HG03342 (cell line): ENCODE measurements around the gene FAM181B.

Experiments
- ATAC-seq: cut with Tn5 transposase; IDR thresholded peaks from one replicate; pipeline ENCODE4 v1.9.1; 2021; ENCODE audit warnings: mild to moderate bottlenecking, moderate library complexity; ENCODE audit not compliant: unreplicated experiment

Gene FAM181B

GRCh38 chr11:82733444-82734119 is at the start of gene FAM181B:
Gene FAM181B (minus strand): TSS chr11:82733864. CDS start chr11:82733729, 135 bp downstream.
- ATAC-seq, result no peak

- no peak for ATAC-seq
Measured at GRCh38 chr11:82782825-82783374, 49.2 kb upstream of the FAM181B start.

GRCh38 chr11:82778776-82779175 is 45.1 kb upstream of the FAM181B start:
- ATAC-seq, result no peak

- ATAC-seq, result no peak
Measured at GRCh38 chr11:82776377-82776776, 42.7 kb upstream of the FAM181B start.

- peak; percentile 100 for ATAC-seq
Measured at GRCh38 chr11:82775736-82776346, 42.2 kb upstream of the FAM181B start.

DNA sequence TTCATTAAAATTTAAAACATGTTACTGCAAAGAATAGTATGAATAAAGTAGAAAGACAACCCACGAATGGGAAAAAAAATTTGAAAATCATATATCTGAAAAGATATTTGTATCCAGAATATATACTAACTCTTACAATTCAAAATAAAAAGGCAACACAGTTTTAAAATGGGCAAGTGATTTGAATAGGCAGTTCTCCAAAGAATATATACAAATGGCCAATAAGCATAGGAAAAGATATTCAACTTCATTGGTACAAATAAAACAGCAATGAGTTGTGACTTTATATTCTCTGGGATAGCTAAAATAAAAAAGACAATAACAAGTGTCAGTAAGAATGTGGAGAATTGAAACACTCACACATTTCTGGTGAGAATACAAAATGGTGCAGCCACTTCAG is 41.6 kb upstream of the FAM181B start:
- ATAC-seq, result no peak

- ATAC-seq, result no peak
Measured at GRCh38 chr11:82771781-82772180, 38.1 kb upstream of the FAM181B start.

- ATAC-seq, result no peak
Measured at GRCh38 chr11:82767123-82767522, 33.5 kb upstream of the FAM181B start.

- ATAC-seq, result no peak
Measured at GRCh38 chr11:82765466-82766034, 31.9 kb upstream of the FAM181B start.

DNA sequence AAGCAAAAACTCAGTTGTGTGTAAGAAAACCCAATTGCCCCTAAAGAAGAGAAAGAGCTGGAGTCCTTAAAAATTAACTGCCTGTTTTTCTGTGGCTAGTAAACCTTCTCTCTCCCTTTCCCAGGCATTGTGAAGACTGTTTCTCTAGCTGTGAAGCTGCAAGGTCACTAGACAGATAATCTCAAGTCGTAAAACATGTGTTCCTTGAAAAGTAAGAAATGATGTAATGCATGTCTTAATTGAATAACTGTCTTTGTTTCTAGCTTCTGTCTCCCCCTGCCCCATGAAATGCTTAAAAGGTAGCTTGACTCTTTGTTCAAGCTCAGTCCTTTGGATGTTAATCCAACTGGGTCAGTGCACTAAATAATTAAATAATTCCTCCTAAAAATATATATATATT is 29.5 kb upstream of the FAM181B start:
- no peak for ATAC-seq

GRCh38 chr11:82759649-82760048 is 26.0 kb upstream of the FAM181B start:
- ATAC-seq, result no peak

DNA sequence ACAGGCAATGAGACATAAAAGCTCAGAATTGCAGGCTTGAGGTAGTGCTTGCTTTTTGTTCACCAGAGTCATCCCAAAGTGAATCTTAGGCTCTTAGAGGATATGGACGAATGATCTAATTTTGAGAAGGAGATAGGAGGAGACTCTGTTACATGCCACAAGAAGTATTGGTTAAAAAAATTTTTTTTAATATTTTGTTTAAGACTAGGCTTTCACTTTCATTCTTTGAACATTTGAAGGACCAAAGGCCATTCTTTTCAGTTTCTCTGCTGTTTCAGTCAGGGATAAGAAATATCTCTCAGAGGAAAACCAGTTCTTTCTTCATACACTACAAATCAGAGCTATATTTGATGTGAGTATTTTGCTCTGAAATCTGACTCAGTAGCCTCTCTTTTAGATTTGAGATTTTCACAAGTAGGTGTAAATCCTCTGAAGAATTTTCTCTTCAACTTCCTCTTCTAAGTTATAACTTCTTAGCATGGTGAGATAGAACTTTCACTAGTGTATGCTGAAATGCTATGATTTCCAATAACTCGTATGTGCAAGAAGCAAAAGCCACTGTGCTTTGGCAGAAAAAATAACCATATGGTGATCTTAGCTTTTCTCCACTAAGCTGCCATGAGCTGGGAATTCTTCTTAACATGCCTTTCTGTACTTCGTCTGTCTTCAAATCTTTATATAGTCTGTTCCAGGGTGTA is 24.1 kb upstream of the FAM181B start:
- no peak for ATAC-seq

DNA sequence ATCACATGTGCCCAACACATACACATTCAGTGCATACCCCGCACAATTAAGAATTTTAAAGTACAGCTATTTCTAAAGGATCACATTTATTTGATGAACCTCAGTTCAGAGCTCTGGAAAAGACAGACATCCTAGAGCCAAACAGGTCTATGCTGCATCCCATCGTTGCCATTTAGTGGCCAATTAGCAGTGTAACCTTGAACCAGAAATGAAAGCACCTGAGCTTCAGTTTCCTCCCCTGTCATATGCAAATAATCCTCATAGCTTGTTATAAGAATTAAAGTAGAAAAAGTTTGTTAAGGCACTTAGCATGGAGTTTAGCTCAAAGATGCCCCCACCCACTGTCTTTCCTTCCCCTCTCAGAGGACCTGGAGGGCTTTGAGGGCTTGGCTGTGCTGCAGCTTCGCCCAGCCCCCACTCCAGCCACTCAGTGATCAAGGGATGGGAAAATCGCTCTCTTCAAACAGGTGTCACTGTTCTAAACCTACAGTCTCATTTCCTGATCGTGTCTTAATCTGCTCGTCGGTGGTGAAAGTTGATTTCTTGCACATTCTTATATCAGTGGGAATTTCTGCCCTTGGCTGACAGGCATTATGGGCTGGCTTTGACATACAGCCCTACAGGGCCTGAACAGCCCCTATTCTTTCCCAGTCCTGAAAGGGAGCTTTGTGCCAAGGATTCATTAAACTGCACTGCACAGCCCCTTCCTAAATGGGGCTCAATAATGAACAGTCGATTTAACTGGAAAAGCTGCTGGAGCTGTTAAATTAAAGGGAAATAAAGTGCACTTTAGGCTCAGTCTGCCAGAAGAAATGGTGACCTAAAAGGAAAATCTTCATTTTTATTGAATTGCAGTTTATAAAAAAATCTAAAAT is 23.3 kb upstream of the FAM181B start:
- ATAC-seq, result no peak

DNA sequence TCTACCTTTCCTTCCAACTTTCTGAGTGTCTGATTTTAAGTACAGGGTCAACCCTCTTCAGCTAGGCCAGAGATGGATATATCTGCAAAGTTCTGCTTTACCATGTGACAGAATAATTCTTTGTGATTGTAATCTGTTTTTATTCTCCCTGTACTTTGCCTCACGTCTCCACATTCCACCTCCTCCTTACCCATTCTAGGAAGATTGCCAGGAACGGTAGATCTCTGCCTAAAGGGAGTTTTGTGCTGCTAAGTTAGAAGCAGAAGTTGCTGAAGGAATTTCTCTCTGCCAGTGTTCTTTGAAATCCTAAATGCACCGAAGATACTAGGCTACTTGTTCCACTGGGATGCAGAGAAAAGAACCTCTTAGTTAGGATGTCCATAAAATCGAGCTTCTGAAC is 20.7 kb upstream of the FAM181B start:
- no peak for ATAC-seq

- no peak for ATAC-seq
Measured at GRCh38 chr11:82753921-82754320, 20.3 kb upstream of the FAM181B start.

DNA sequence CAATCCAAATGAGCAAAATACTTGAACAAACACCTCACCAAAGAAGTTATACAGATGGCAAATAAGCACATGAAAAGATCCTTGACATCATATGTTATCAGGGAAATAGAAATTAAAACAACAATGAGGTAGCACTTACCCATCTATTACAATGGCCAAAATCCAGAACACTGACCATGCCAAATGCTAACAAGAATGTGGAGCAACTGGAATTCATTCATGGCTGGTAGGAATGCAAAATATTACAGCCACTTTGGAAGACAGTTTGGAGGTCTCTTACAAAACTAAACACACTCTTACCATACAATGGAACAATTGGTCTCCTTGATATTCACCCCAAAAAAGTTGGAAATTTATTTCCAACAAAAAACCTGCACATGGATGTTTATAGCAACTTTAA is 19.1 kb upstream of the FAM181B start:
- no peak for ATAC-seq

DNA sequence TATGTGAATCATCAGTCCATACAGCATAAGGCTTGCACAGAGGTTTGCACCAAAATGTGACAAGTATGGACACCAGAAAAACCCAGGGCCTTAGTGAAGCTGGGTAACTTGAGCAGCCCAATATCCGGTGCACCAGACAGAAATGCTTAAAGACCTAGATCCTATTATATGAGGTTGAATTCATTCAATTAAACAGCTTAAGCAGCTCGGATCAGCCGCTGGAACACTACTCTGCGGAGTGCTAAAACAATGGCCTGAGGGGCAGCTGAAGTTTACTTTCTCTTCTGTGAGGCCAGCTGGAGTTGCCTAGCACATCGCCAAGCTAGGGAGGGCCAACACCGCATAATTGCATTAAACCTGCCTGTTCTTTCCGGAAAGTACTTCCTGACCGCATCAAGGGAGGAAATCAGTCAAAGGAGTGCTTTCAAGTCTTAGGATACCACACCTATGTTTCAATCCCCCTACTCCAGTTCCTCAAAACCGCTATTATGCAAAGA is 17.0 kb upstream of the FAM181B start:
- ATAC-seq, result peak; percentile 52

GRCh38 chr11:82747471-82747870 is 13.8 kb upstream of the FAM181B start:
- no peak for ATAC-seq

DNA sequence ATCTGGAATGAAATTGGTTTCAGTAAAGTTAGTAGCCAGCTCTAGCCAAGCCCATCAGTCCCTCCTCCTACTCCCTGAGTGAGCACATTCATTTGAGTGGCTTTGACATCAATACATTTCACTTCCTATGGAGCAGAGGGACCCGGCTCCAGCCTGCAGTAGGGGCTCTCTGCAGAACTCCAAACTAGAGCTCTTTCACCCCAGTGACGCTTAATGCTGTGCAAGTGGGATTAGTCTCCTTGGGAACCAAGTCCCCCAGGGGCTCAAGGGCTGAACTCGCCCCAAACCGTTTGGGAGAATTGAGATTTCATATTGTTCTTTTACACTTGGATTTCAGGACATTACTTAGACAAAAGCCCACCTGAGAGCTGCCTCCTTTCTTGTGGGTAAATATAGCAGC is 4.4 kb upstream of the FAM181B start:
- no peak for ATAC-seq

GRCh38 chr11:82734120-82734479 is 436 bp upstream of the FAM181B start:
- ATAC-seq, result no peak
